ENCODE results near the gene ETF1.

- TF ChIP-seq POLR2A (IDR thresholded peaks at IDR 0.05), result no peak
- TF ChIP-seq CTCF (IDR thresholded peaks at IDR 0.05), result no peak
Measured at GRCh38 chr5:138545919-138546562, 3.0 kb upstream of the ETF1 start.
